ENCODE data around the gene RNF207.

The RNF207 gene

DNA sequence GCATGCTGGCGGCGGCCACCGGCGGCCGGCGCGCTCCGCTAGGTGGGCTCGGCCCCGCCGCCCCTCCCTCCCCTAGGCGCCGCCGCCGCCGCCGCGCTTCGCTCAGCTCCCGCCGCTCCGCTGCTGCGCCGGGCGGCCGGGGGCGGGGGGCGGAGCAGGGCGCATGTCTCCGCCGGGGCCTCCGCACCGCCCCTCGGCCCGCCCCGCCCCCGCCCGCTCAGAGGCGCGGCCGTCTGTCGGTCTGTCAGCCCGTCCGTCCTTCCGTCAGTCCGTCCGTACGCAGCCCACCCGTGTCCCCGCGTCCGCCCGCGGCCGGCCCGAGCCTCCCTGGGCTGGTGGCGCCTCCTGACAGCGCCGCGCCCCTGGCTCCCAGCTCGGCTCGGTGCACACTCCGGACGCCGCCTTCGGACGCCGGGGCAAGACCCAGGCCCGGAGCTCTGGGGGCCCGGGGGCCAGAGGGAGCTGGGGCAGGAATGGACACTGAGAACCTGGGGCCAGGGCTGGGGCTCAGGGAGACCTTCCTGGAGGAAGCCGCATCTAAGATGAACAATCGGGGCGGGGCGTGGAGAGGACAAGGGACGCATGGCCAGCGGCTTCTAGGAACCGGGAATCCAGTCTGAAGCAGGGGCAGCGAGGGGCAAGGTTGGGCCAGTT is 55.2 kb downstream of the RNF207 start, which contains the start of gene GPR153:
TSS of gene GPR153 (minus strand) at position 138 of the 654 bp plus-strand sequence. CDS start 6,193 bp downstream, outside the sequence.
- H3K27ac ChIP-seq: peak within 1 kb of the TSS; percentile 58; the same call in 1 of the 2 replicates
- TF ChIP-seq, protein P1, sequence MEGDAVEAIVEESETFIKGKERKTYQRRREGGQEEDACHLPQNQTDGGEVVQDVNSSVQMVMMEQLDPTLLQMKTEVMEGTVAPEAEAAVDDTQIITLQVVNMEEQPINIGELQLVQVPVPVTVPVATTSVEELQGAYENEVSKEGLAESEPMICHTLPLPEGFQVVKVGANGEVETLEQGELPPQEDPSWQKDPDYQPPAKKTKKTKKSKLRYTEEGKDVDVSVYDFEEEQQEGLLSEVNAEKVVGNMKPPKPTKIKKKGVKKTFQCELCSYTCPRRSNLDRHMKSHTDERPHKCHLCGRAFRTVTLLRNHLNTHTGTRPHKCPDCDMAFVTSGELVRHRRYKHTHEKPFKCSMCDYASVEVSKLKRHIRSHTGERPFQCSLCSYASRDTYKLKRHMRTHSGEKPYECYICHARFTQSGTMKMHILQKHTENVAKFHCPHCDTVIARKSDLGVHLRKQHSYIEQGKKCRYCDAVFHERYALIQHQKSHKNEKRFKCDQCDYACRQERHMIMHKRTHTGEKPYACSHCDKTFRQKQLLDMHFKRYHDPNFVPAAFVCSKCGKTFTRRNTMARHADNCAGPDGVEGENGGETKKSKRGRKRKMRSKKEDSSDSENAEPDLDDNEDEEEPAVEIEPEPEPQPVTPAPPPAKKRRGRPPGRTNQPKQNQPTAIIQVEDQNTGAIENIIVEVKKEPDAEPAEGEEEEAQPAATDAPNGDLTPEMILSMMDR (conservative IDR thresholded peaks at IDR 0.05): no peak

DNA sequence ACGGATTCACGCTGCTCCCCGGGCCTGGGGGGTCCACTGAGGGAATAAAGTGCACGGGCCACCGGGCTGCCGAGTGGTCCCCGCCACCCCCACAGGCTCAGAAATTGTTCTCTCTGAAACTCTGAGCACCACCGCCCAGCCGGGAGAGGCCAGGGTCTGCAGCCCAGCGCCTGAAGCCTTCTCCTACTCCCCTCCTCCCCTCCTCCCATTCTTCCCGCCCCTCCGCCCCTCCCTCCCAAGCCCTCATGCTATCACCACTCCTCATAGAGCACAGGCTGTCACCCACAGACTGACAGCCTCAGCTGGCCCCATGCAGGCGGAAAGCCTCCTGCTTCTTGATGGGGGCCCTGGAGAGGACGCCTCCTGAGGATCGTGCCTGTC is 55.7 kb downstream of the RNF207 start:
- peak overlapping the region; percentile 58; the same call in 1 of the 2 replicates for H3K27ac ChIP-seq
- TF ChIP-seq, protein P1 (conservative IDR thresholded peaks at IDR 0.05): no peak

DNA sequence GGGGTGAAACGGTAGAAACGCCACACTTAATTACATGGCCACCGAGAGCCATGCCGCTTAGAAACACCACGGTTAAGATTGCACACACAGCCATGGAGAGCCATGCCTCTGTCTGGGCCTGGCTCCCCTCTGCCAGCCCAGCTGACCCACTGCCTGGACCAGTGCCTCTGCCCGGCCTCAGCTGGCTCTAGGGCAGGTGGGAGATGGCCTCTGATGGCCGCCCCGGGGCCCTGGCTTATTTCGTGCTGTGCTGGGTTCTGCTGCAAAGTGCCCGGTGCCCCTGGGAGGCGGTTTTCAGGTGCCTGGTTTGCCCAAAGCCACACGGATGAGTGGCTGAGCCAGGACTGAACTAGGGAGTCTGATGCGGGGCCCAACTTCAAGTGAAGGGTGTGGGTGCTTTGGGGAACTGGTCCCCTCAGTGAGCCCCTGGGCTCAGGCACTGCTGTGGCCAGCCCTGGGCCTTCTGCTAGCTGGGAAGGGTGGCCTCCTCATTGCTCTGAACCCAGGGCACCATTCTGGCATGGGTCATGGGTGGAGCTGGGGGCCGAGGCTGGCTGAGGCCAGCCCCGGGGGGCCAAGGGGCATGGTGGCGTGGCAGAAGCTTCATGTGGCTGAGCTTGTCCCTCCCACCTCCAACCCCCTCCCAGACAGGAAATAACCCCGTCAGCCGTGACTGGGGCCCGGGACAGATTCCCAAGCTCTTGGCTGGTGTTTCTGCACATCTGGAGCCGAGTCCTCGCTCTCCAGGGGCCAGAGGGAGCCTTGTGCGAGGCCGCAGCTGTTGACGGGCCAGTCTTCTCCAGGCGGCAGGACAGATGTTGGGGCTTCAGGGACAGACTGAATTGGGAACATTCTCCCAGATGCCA is 56.9 kb downstream of the RNF207 start:
- no peak overlapping the region for H3K27ac ChIP-seq
- TF ChIP-seq, protein P1 (conservative IDR thresholded peaks at IDR 0.05): no peak

DNA sequence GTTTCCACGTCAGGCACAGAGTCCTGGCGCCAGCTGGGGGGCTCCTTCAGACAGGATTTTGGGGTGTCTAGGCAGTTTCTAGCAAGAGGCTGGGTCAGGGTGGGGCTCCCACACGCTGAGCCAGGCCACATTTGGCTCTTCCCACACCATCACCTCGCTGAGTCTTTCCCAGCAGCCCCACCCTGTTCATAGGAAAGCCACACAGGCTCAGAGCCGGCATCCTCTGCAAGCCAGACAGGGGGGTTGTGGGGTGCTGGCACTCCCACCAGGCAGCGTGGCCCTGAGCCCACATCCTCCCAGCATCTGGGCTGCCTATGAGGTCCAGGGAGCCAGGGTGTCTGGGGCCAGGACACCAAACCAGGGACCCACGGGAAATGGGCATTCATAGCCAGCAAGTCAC is 57.8 kb downstream of the RNF207 start:
- no peak overlapping the region for H3K27ac ChIP-seq
- TF ChIP-seq, protein P1 (conservative IDR thresholded peaks at IDR 0.05): no peak

DNA sequence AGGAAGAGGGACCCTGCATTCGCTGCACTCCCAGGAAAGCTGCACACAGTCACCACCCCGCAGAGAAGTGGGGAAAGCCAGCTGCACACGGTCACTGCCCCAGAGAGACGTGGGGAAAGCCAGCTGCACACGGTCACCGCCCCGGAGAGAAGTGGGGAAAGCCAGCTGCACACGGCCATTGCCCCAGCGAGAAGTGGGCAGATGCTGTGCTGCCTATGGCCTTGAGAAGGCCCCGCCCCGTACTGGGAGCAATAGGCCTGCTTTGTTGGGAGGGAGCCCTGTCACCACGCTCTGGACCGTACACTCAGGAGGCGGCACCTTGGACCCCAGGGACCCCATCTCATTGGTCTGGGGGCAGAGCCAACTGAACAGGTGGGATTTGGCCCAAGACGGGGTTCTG is 59.2 kb downstream of the RNF207 start:
- H3K27ac ChIP-seq: no peak overlapping the region
- TF ChIP-seq, protein P1 (conservative IDR thresholded peaks at IDR 0.05): no peak

DNA sequence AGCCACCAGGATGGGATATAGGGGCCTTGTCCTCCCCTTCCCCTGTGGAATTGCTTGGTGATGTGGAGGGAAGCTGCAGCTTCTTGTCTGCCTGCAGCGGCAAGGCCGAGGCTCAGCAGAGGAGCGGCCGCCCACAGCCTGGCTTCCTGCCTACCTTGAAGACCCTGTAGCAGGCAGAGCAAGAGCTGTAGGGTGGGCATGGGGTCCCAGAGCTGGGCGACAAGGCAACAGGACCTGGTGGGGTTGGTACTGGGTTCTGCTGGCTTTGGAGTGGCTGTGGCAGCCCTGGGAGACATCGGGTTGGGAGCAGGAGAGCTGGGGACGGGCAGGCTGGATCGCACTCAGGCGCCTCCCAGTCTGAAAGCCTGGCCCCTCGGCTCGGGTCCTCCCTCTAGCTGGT is 60.7 kb downstream of the RNF207 start:
- H3K27ac ChIP-seq: no peak overlapping the region
- TF ChIP-seq, protein P1 (conservative IDR thresholded peaks at IDR 0.05): no peak

DNA sequence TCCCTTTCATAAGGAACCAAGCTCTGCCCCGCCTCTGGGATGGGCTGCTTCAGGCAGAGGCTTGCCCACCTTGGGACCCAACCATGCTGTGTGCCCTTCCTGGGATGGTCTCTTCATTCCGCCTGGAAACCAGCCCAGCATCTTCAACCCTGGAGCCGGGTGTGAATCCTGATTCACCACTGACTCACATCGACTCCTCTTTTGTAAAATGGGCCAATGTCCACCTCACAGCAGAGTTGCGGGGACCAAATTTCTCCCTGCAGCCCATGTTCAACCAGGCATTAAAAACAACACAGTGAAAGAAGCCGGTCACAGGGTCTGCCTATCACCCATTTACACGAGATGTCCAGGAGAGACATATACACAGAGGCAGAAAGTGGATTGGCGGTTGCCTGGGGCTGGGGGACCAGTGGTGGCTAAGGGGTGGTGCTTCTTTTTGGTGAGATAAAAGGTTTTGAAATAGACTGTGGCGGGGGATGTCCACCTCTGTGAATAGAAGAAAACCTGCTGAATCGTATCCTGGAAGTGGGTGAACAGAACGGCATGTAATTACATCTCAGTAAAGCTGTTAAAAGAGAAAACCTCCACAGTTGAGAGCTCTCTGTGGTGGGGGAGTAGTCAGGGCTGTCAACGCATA is 61.9 kb downstream of the RNF207 start:
- no peak overlapping the region for H3K27ac ChIP-seq
- TF ChIP-seq, protein P1 (conservative IDR thresholded peaks at IDR 0.05): no peak
